ENCODE results near the gene B3GNT7.

GRCh38 chr2:231386446-231386845, 9.1 kb upstream of the B3GNT7 start:
- TF ChIP-seq YY1 (tag by site-specific recombination; IDR thresholded peaks at IDR 0.05) (no peak), ZBTB1 (tag by site-specific recombination; IDR thresholded peaks at IDR 0.05) (no peak), AEBP2 (tag by site-specific recombination; IDR thresholded peaks at IDR 0.05; ENCODE audit: borderline replicate concordance) (no peak), ATF2 (tag by site-specific recombination; IDR thresholded peaks at IDR 0.05; ENCODE audit: low read depth) (no peak), ELK4 (IDR thresholded peaks at IDR 0.05; ENCODE audit: borderline replicate concordance, low read depth, low read length) (no peak), HOXA7 (CRISPR knock-in tag; IDR thresholded peaks at IDR 0.05; ENCODE audit: borderline replicate concordance) (no peak), ZBTB17 (tag by site-specific recombination; IDR thresholded peaks at IDR 0.05) (no peak), MZF1 (tag by site-specific recombination; IDR thresholded peaks at IDR 0.05; ENCODE audit: borderline replicate concordance) (no peak), ZBTB7A (tag by site-specific recombination; IDR thresholded peaks at IDR 0.05; ENCODE audit: low read depth) (no peak), ZNF23 (tag by site-specific recombination; IDR thresholded peaks at IDR 0.05; ENCODE audit: borderline replicate concordance) (no peak), ZNF214 (tag by site-specific recombination; IDR thresholded peaks at IDR 0.05; ENCODE audit: borderline replicate concordance) (no peak), KLF7 (tag by site-specific recombination; IDR thresholded peaks at IDR 0.05; ENCODE audit: borderline replicate concordance) (no peak)
- TF ChIP-seq, protein P1, sequence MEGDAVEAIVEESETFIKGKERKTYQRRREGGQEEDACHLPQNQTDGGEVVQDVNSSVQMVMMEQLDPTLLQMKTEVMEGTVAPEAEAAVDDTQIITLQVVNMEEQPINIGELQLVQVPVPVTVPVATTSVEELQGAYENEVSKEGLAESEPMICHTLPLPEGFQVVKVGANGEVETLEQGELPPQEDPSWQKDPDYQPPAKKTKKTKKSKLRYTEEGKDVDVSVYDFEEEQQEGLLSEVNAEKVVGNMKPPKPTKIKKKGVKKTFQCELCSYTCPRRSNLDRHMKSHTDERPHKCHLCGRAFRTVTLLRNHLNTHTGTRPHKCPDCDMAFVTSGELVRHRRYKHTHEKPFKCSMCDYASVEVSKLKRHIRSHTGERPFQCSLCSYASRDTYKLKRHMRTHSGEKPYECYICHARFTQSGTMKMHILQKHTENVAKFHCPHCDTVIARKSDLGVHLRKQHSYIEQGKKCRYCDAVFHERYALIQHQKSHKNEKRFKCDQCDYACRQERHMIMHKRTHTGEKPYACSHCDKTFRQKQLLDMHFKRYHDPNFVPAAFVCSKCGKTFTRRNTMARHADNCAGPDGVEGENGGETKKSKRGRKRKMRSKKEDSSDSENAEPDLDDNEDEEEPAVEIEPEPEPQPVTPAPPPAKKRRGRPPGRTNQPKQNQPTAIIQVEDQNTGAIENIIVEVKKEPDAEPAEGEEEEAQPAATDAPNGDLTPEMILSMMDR (tag by site-specific recombination; IDR thresholded peaks at IDR 0.05), result no peak

Data from HEK293 (cell line).